GM12874 (cell line): ENCODE measurements around the gene TBC1D9B.
A peak's percentile ranks its signal among the peaks of the same experiment; 100 is the strongest.

ENCODE experiments used
- CTCF ChIP-seq: IDR thresholded peaks from 2 replicates; pipeline ENCODE4 v1.5.1; 2011; ENCODE audit warnings: low read depth, mild to moderate bottlenecking, control low read depth, low read length, moderate library complexity; ENCODE audit not compliant: insufficient read depth

The TBC1D9B gene

GRCh38 chr5:179819296-179820126 is 88.2 kb downstream of the TBC1D9B start:
- TF ChIP-seq CTCF: no peak

- TF ChIP-seq CTCF: no peak
Measured at GRCh38 chr5:179818746-179819295, 88.9 kb downstream of the TBC1D9B start.

- no peak for TF ChIP-seq CTCF
Measured at GRCh38 chr5:179817890-179818745, 89.6 kb downstream of the TBC1D9B start.

GRCh38 chr5:179817470-179817840 is 90.2 kb downstream of the TBC1D9B start:
- no peak for TF ChIP-seq CTCF

- TF ChIP-seq CTCF: 0 out of 2 replicates have a peak, but pooled peaks have one; percentile 4
Measured at GRCh38 chr5:179816796-179817469, 90.8 kb downstream of the TBC1D9B start.

- TF ChIP-seq CTCF: no peak
Measured at GRCh38 chr5:179816401-179816795, 91.3 kb downstream of the TBC1D9B start.
